Ovary (tissue), 9 donors: ENCODE results near the gene UNC45B. TPM values are rescaled to one million over a fixed set of nuclear protein-coding genes. Genes with fewer than 3 reads are reported as not detected.

Experiments used
- DNase-seq, 5 donors: peaks; one replicate each; pipeline ENCODE4 v3.0.0-alpha.2; 2019 to 2020
- H3K27ac ChIP-seq, 2 donors: fragments of 200-600 bp; one replicate each; pipeline versions ENCODE4 v1.5.1 to v1.8.0; 2019 to 2022
- H3K27me3 ChIP-seq: fragments of 200-600 bp; one replicate; pipeline ENCODE4 v1.8.0; 2022
- H3K36me3 ChIP-seq: fragments of 200-600 bp; sonication (generic); one replicate; pipeline ENCODE4 v1.5.1; 2019
- H3K4me1 ChIP-seq: one replicate; pipeline ENCODE4 v1.8.1; 2013; ENCODE audit warnings: mild to moderate bottlenecking, moderate library complexity; ENCODE audit not compliant: insufficient read depth
- H3K4me3 ChIP-seq: fragments of 200-600 bp; sonication (generic); one replicate; pipeline ENCODE4 v1.5.1; 2017
- H3K9me3 ChIP-seq, 2 donors: fragments of 200-600 bp in 1 of 2; sonication (generic) in 1 of 2; one replicate each; pipeline versions ENCODE4 v1.5.1 to v1.8.1; 2013 to 2019; ENCODE audit warnings: mild to moderate bottlenecking in 1 of 2, moderate library complexity in 1 of 2
- EP300 ChIP-seq: sonication (generic); formaldehyde crosslinking; IDR thresholded peaks from one replicate; pipeline ENCODE4 v1.6.1; 2017; ENCODE audit warnings: antibody characterized with exemption
- POLR2A ChIP-seq: fragments of 450-650 bp; IDR thresholded peaks from one replicate; pipeline ENCODE4 v1.6.1; 2017; ENCODE audit warnings: antibody characterized with exemption, mild to moderate bottlenecking, moderate library complexity
- WGBS, 3 donors: extraction: QIAGEN DNeasy Blood & Tissue Kit in 1 of 3; methylation state at CpG; one replicate each; pipeline versions ENCODE4 v1.1.5 to v1.1.7; 2013 to 2017; 5-methylcytosine and 5-hydroxymethylcytosine counted together
- intact Hi-C, 4 donors: fragments of 100-400 bp; cut with DNase I; formaldehyde crosslinking; loops; one replicate each; pipeline versions ENCODE4 v1.11.0 to v1.15.1; 2022 to 2023
- polyA plus RNA-seq, 2 donors: library from polyadenylated mRNA; stranded (reverse); fragments of 200-250 nt in 1 of 2; fragments of 350-450 nt in 1 of 2; fragmentation: Illumina TruSeq in 1 of 2; extraction: RNeasy Lipid Tissue Mini Kit (QIAGEN cat#74804) in 1 of 2; gene quantifications; one replicate each; pipeline ENCODE4 v1.2.3, GENCODE V29; 2013 to 2014
- total RNA-seq, 7 donors: library from RNA; depleted of rRNA in 2 of 7; stranded (reverse); fragments of >200 nt in 2 of 7; fragmentation: NEBNext Ultra II Directional in 3 of 7; extraction: Animal tissue kit (Norgen Biotek cat#: 25700) in 3 of 7; gene quantifications; one replicate each; pipeline versions ENCODE4 v1.1.0 to v1.2.4, GENCODE V29; 2016 to 2023
- TF ChIP-seq, protein P1 (sequence below), 3 donors: fragments of 450-650 bp in 2 of 3; fragments of 200-600 bp in 1 of 3; IDR thresholded peaks; one replicate each; pipeline versions ENCODE4 v1.5.1 to v1.8.0; 2016 to 2022; ENCODE audit warnings: antibody characterized with exemption in 3 of 3, mild to moderate bottlenecking in 1 of 3
- donor health status: DM: no; HTN: no; CAD: no; lungs with moderate emphysema.
- donor health status: DM: no; HTN: no; CAD: no.
- donor health status: Bipolar disorder and iron deficiency.
- donor health status: DM: yes; HTN: yes; CAD: no.
- donor health status: DM: no; HTN: no; CAD: no.
- donor health status: DM: yes; HTN: yes; CAD: no.

Gene UNC45B
- total and polyA plus RNA-seq, 9 donors, result 0.05 to 0.10 (median 0.05) TPM; not detected in 4

DNA sequence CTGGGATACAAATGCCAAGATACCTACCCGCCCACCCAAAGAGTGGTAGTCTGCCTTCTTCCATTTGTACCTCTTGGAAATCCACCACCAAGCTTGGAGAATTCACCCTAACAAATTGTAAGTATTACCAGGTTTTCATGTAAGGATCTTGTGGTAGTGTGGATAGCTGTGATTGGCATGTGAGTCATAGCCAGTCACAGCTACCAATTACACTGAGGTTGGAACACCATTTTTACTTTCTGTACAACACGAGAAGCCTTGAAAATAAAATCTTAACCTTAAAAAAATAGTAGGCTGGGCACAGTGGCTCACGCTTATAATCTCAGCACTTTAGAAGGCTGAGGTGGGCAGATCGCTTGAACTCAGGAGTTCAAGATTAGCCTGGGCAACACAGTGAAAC is 65.1 kb downstream of the UNC45B start:
- H3K27me3 ChIP-seq, result no peaks in the 10 kb centered on the region
- 78 to 85% (median 80%) methylated on average over 4 of the region's 4 CpGs for WGBS, 3 donors
- no peaks in the 10 kb centered on the region for H3K4me1 ChIP-seq
- intact Hi-C loops, result no loop called here
- DNase-seq, result no peak
- H3K9me3 ChIP-seq, result no peaks in the 10 kb centered on the region
- no peak for TF ChIP-seq POLR2A
- TF ChIP-seq, protein P1, sequence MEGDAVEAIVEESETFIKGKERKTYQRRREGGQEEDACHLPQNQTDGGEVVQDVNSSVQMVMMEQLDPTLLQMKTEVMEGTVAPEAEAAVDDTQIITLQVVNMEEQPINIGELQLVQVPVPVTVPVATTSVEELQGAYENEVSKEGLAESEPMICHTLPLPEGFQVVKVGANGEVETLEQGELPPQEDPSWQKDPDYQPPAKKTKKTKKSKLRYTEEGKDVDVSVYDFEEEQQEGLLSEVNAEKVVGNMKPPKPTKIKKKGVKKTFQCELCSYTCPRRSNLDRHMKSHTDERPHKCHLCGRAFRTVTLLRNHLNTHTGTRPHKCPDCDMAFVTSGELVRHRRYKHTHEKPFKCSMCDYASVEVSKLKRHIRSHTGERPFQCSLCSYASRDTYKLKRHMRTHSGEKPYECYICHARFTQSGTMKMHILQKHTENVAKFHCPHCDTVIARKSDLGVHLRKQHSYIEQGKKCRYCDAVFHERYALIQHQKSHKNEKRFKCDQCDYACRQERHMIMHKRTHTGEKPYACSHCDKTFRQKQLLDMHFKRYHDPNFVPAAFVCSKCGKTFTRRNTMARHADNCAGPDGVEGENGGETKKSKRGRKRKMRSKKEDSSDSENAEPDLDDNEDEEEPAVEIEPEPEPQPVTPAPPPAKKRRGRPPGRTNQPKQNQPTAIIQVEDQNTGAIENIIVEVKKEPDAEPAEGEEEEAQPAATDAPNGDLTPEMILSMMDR (IDR thresholded peaks at IDR 0.05), result no peak
- no peak for TF ChIP-seq EP300
- no peak overlapping the region for H3K4me3 ChIP-seq
- no peaks in the 10 kb centered on the region for H3K36me3 ChIP-seq
- no peak overlapping the region for H3K27ac ChIP-seq

DNA sequence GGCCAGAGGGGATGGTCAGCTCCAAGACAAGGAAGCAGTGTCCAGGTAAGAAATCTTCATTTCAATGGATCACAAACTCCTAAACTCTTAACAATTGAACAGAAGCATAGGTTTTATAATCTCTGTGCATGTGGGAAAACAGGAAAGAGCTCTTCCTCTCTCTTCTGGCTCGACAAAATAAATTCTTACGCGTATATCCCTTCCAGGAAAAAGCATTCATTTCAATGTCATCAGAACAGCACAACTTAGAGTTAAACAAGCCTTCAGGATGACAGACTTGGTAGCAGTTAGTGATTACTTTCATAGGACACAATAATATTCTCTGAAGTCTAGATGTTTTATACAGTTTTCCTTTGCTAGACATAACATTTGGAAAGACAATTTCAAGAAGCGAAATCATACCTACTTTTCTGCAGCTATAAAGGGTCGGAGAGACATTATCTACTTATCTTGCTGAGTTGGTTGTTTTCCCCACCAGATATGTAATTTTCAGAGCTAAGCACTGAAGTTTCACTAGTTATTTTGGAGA is 65.9 kb downstream of the UNC45B start:
- Histone ChIP-seq H3K27me3 (no peaks in the 10 kb centered on the region), H3K27ac (no peak overlapping the region), H3K4me3 (no peak overlapping the region), H3K9me3 (no peaks in the 10 kb centered on the region), H3K4me1 (no peaks in the 10 kb centered on the region), H3K36me3 (no peaks in the 10 kb centered on the region)
- 71 to 79% (median 78%) methylated on average over 5 of the region's 5 CpGs for WGBS, 3 donors
- DNase-seq, result no peak
- intact Hi-C loops, result no loop called here
- TF ChIP-seq POLR2A (no peak), EP300 (no peak)
- TF ChIP-seq, protein P1 (IDR thresholded peaks at IDR 0.05), result no peak

DNA sequence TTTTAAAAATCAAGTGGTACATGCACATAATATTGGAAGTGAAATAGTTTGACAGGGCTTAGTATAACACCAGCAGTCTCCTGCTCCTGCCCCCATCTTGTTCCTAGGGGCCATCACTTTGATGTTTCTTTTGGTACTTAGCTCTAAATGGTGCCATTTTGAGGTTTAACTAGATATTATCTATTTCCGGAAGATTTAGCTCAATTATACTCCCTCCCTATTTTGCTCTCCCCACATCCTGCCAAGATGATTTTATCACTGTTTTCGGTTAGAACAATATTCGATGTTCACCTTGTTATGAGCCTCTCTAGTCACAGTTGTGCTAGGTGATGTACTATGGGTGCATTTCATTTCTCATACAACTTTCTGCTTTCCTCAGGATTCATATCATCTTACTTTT is 66.6 kb downstream of the UNC45B start:
- no peak overlapping the region for H3K27ac ChIP-seq
- H3K4me1 ChIP-seq, result no peaks in the 10 kb centered on the region
- TF ChIP-seq, protein P1 (IDR thresholded peaks at IDR 0.05), result no peak
- TF ChIP-seq EP300, result no peak
- TF ChIP-seq POLR2A, result no peak
- intact Hi-C loops, result no loop called here
- WGBS, 3 donors, result 63 to 70% (median 63%) methylated on average over 3 of the region's 3 CpGs
- no peaks in the 10 kb centered on the region for H3K9me3 ChIP-seq
- no peaks in the 10 kb centered on the region for H3K27me3 ChIP-seq
- no peak for DNase-seq
- no peaks in the 10 kb centered on the region for H3K36me3 ChIP-seq
- no peak overlapping the region for H3K4me3 ChIP-seq

DNA sequence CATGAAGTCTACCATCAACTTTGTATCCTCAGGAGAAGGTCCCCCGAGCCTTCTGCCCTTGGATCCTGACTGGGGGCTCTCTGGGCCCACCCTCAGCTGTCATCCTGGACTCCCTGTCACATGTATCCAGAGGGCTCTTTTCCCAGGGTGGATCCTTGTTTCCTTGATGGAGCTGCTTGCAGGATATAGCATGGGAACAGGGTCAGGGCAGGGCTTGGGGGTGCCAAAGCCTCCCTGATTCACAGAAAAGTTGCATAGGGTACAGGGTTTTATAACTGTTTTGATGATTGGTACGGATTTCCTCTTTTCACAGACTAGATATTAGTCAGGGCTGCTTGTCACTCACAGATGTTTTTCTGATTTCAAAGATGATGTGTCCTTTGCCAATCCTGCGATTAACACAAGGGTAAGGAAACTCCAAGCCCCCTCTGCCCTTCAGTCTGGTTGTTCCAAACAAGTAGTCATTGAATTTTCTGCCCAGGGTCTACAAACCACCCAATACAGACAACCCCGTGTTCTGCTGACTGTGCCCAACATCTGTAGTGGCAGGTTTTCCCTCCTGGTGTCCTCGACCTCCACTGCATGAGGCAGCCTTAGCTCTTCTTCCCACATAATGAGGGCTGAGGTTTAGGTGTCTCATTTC is 67.1 kb downstream of the UNC45B start:
- H3K9me3 ChIP-seq, result no peaks in the 10 kb centered on the region
- 54 to 64% (median 60%) methylated on average over 5 of the region's 5 CpGs for WGBS, 3 donors
- H3K27me3 ChIP-seq, result no peaks in the 10 kb centered on the region
- H3K36me3 ChIP-seq, result no peaks in the 10 kb centered on the region
- no peak for TF ChIP-seq POLR2A
- TF ChIP-seq EP300, result no peak
- TF ChIP-seq, protein P1 (IDR thresholded peaks at IDR 0.05), result no peak
- DNase-seq, result no peak
- H3K4me1 ChIP-seq, result no peaks in the 10 kb centered on the region
- no peak overlapping the region for H3K4me3 ChIP-seq
- intact Hi-C loops, result no loop called here
- H3K27ac ChIP-seq, result no peak overlapping the region
